IPS-20b (cell line): ENCODE measurements around the gene TIGD3.

Source experiments
- H3K27ac ChIP-seq: one replicate; pipeline ENCODE4 v1.5.1; 2013; ENCODE audit warnings: low read length
- H3K27me3 ChIP-seq: 2 replicates; pipeline ENCODE4 v1.6.1; 2013; ENCODE audit warnings: mild to moderate bottlenecking, low read length, inconsistent platforms; ENCODE audit not compliant: insufficient read depth
- H3K36me3 ChIP-seq: 2 replicates; pipeline ENCODE4 v1.6.1; 2013; ENCODE audit warnings: low read depth, mild to moderate bottlenecking, inconsistent platforms, low read length, moderate library complexity; ENCODE audit not compliant: insufficient read depth
- H3K4me1 ChIP-seq: 2 replicates; pipeline ENCODE4 v1.6.1; 2013; ENCODE audit warnings: mild to moderate bottlenecking, control low read depth, inconsistent platforms, low read length, moderate library complexity; ENCODE audit not compliant: insufficient read depth
- H3K4me3 ChIP-seq: 2 replicates; pipeline ENCODE4 v1.5.1; 2013; ENCODE audit warnings: mild to moderate bottlenecking, low read length, inconsistent platforms
- H3K9ac ChIP-seq: 2 replicates; pipeline ENCODE4 v1.6.1; 2013; ENCODE audit warnings: low read depth, mild to moderate bottlenecking, inconsistent platforms, low read length, moderate library complexity
- H3K9me3 ChIP-seq: 2 replicates; pipeline ENCODE4 v1.6.1; 2013; ENCODE audit warnings: mild to moderate bottlenecking, low read depth, low read length, inconsistent platforms; ENCODE audit not compliant: insufficient read depth

Gene TIGD3

GRCh38 chr11:65396769-65397745, 42.5 kb downstream of the TIGD3 start:
- peaks cover 15% of the 10 kb centered on the region for H3K36me3 ChIP-seq
- H3K27ac ChIP-seq = no peak overlapping the region
- H3K27me3 ChIP-seq = no peaks in the 10 kb centered on the region
- H3K4me3 ChIP-seq = no peak overlapping the region
- no peaks in the 10 kb centered on the region for H3K9me3 ChIP-seq
- H3K4me1 ChIP-seq = peaks cover 2% of the 10 kb centered on the region; the same call in 1 of the 2 replicates
- no peak overlapping the region for H3K9ac ChIP-seq

- Histone ChIP-seq H3K27ac (no peak overlapping the region), H3K27me3 (no peaks in the 10 kb centered on the region)
Measured at GRCh38 chr11:65398362-65398910, 43.9 kb downstream of the TIGD3 start.

GRCh38 chr11:65399249-65399648, 44.7 kb downstream of the TIGD3 start:
- H3K36me3 ChIP-seq = peaks cover 19% of the 10 kb centered on the region
- H3K4me1 ChIP-seq = peaks cover 2% of the 10 kb centered on the region; the same call in 1 of the 2 replicates
- no peaks in the 10 kb centered on the region for H3K9me3 ChIP-seq
- no peak overlapping the region for H3K27ac ChIP-seq
- no peaks in the 10 kb centered on the region for H3K27me3 ChIP-seq
- no peak overlapping the region for H3K4me3 ChIP-seq
- H3K9ac ChIP-seq = no peak overlapping the region

More at GRCh38 chr11:65398362-65398910, 43.9 kb downstream of the TIGD3 start:
- H3K9me3 ChIP-seq = no peaks in the 10 kb centered on the region
- no peak overlapping the region for H3K9ac ChIP-seq
- H3K4me1 ChIP-seq = peaks cover 2% of the 10 kb centered on the region; the same call in 1 of the 2 replicates
- no peak overlapping the region for H3K4me3 ChIP-seq
- peaks cover 19% of the 10 kb centered on the region for H3K36me3 ChIP-seq

GRCh38 chr11:65399845-65400244, 45.3 kb downstream of the TIGD3 start:
- no peak overlapping the region for H3K27ac ChIP-seq
- H3K4me3 ChIP-seq = no peak overlapping the region
- no peak overlapping the region for H3K9ac ChIP-seq
- no peaks in the 10 kb centered on the region for H3K9me3 ChIP-seq
- H3K27me3 ChIP-seq = no peaks in the 10 kb centered on the region
- H3K4me1 ChIP-seq = peaks cover 2% of the 10 kb centered on the region; the same call in 1 of the 2 replicates
- peaks cover 19% of the 10 kb centered on the region for H3K36me3 ChIP-seq

GRCh38 chr11:65400307-65401072, 45.9 kb downstream of the TIGD3 start:
- H3K27me3 ChIP-seq = no peaks in the 10 kb centered on the region
- H3K36me3 ChIP-seq = peaks cover 23% of the 10 kb centered on the region
- no peak overlapping the region for H3K9ac ChIP-seq
- no peak overlapping the region for H3K27ac ChIP-seq
- H3K4me1 ChIP-seq = peaks cover 2% of the 10 kb centered on the region; the same call in 1 of the 2 replicates
- no peak overlapping the region for H3K4me3 ChIP-seq
- no peaks in the 10 kb centered on the region for H3K9me3 ChIP-seq

GRCh38 chr11:65401073-65401802, 46.7 kb downstream of the TIGD3 start:
- Histone ChIP-seq H3K9ac (no peak overlapping the region), H3K27me3 (no peaks in the 10 kb centered on the region), H3K9me3 (no peaks in the 10 kb centered on the region), H3K4me3 (no peak overlapping the region), H3K4me1 (peaks cover 2% of the 10 kb centered on the region; the same call in 1 of the 2 replicates), H3K27ac (no peak overlapping the region), H3K36me3 (peaks cover 23% of the 10 kb centered on the region)

- no peak overlapping the region for H3K27ac ChIP-seq
Measured at GRCh38 chr11:65401803-65402248, 47.3 kb downstream of the TIGD3 start.

GRCh38 chr11:65402790-65403189, 48.2 kb downstream of the TIGD3 start:
- H3K4me1 ChIP-seq = peaks cover 2% of the 10 kb centered on the region; the same call in 1 of the 2 replicates

More at GRCh38 chr11:65401803-65402248, 47.3 kb downstream of the TIGD3 start:
- H3K9me3 ChIP-seq = no peaks in the 10 kb centered on the region
- no peaks in the 10 kb centered on the region for H3K27me3 ChIP-seq
- no peak overlapping the region for H3K4me3 ChIP-seq
- no peak overlapping the region for H3K9ac ChIP-seq
- peaks cover 2% of the 10 kb centered on the region; the same call in 1 of the 2 replicates for H3K4me1 ChIP-seq
- H3K36me3 ChIP-seq = peaks cover 23% of the 10 kb centered on the region

GRCh38 chr11:65403607-65404121, 49.1 kb downstream of the TIGD3 start:
- Histone ChIP-seq H3K4me1 (peaks cover 2% of the 10 kb centered on the region; the same call in 1 of the 2 replicates), H3K36me3 (peaks cover 22% of the 10 kb centered on the region), H3K4me3 (no peak overlapping the region), H3K9ac (no peak overlapping the region), H3K27me3 (no peaks in the 10 kb centered on the region), H3K9me3 (no peaks in the 10 kb centered on the region), H3K27ac (no peak overlapping the region)

More at GRCh38 chr11:65402790-65403189, 48.2 kb downstream of the TIGD3 start:
- Histone ChIP-seq H3K9ac (no peak overlapping the region), H3K9me3 (no peaks in the 10 kb centered on the region), H3K27me3 (no peaks in the 10 kb centered on the region), H3K36me3 (peaks cover 17% of the 10 kb centered on the region), H3K4me3 (no peak overlapping the region), H3K27ac (no peak overlapping the region)

- Histone ChIP-seq H3K4me3 (no peak overlapping the region), H3K4me1 (peaks cover 2% of the 10 kb centered on the region; the same call in 1 of the 2 replicates), H3K27ac (no peak overlapping the region), H3K27me3 (no peaks in the 10 kb centered on the region), H3K36me3 (peaks cover 23% of the 10 kb centered on the region), H3K9ac (no peak overlapping the region), H3K9me3 (no peaks in the 10 kb centered on the region)
Measured at GRCh38 chr11:65404210-65404609, 49.7 kb downstream of the TIGD3 start.
